K562 (cell line): ENCODE data around the gene CNPY4. TPM values are rescaled to one million over a fixed set of nuclear protein-coding genes. Genes with fewer than 3 reads are reported as not detected.

Source experiments
- ATAC-seq: fragments of 200-7000 bp; cut with Tn5 transposase; 3 replicates; pipeline ENCODE4 v1.9.1; 2020; ENCODE audit warnings: moderate library complexity
- BruUV-seq: library from RNA; stranded (reverse); fragments of 400-500 nt; replicated peaks from 2 replicates; lab custom pipeline; 2021; lab: Mats Ljungman, UMichigan
- CTCF ChIA-PET: fragments of 300-600 bp; formaldehyde crosslinking; extraction: SDS; loops from one replicate; lab custom pipeline; 2021; ENCODE audit warnings: low intra/inter-chr PET ratio; lab: Yijun Ruan, JAX
- POLR2A ChIA-PET: fragments of 300-600, 350-650 bp; sonication (Branson Sonifier 250); formaldehyde crosslinking; extraction: SDS; loops from one replicate; lab custom pipeline; 2021; ENCODE audit warnings: antibody characterized with exemption, inconsistent platforms; lab: Yijun Ruan, JAX
- DNase-seq, 4 experiments: peaks; one replicate each; pipeline versions ENCODE4 v3.0.0 to v3.0.0-alpha.2; 2011 to 2018; ENCODE audit warnings: low spot score in 3 of 4, mixed read lengths in 3 of 4; ENCODE audit errors: extremely low read depth in 1 of 4
- FAIRE-seq: peaks from 2 replicates; lab custom pipeline; 2011; peaks lifted over from hg19 to GRCh38; lab: Jason Lieb, UNC
- H2AFZ ChIP-seq: 2 replicates; pipeline ENCODE4 v1.6.0; 2011; ENCODE audit warnings: low read depth, low read length, control low read depth, inconsistent platforms
- H3K27ac ChIP-seq: fragments of 200-600 bp; 3 replicates; pipeline ENCODE4 v1.8.0; 2011; ENCODE audit warnings: low read depth, mild to moderate bottlenecking, control low read depth, inconsistent platforms, low read length, moderate library complexity, mixed read lengths; ENCODE audit errors: extremely low read depth
- H3K27me3 ChIP-seq, 2 experiments: fragments of 300-600 bp in 1 of 2; 2 replicates in 1 of 2; 3 replicates in 1 of 2; pipeline versions ENCODE4 v1.6.0 to v1.8.0; 2011; ENCODE audit warnings: inconsistent platforms in 2 of 2, low read length in 2 of 2, mild to moderate bottlenecking in 1 of 2, mixed read lengths in 1 of 2, moderate library complexity in 1 of 2; ENCODE audit not compliant: control insufficient read depth in 2 of 2, insufficient read depth in 2 of 2
- H3K36me3 ChIP-seq: fragments of 300-600 bp; 3 replicates; pipeline ENCODE4 v1.8.0; 2011; ENCODE audit warnings: mild to moderate bottlenecking, low read length, inconsistent platforms; ENCODE audit not compliant: control insufficient read depth, insufficient read depth
- H3K4me1 ChIP-seq, 2 experiments: fragments of 200-600 bp in 1 of 2; replicated peaks in 1 of 2; 2 replicates in 1 of 2; 3 replicates in 1 of 2; pipeline versions ENCODE4 v1.5.1 to v1.8.0; 2011; ENCODE audit warnings: inconsistent platforms in 2 of 2, low read length in 2 of 2, mild to moderate bottlenecking in 1 of 2, mixed read lengths in 1 of 2, moderate library complexity in 1 of 2; ENCODE audit not compliant: control insufficient read depth in 2 of 2, insufficient read depth in 2 of 2
- H3K4me2 ChIP-seq: 2 replicates; pipeline ENCODE4 v1.6.1; 2011; ENCODE audit warnings: low read length, control low read depth, inconsistent platforms, mixed read lengths; ENCODE audit not compliant: insufficient read depth
- H3K4me3 ChIP-seq: fragments of 200-600 bp; sonication (generic), shearing (Covaris generic); 2 replicates; pipeline ENCODE4 v1.5.1; 2016; ENCODE audit warnings: control low read depth, inconsistent platforms
- H3K79me2 ChIP-seq: fragments of 200-600 bp; 3 replicates; pipeline ENCODE4 v1.8.0; 2011; ENCODE audit warnings: low read length, inconsistent platforms; ENCODE audit not compliant: control insufficient read depth, insufficient read depth
- H3K9ac ChIP-seq, 2 experiments: 2 replicates each; pipeline versions ENCODE4 v1.6.0 to v1.6.1; 2011; ENCODE audit warnings: low read depth in 2 of 2, low read length in 2 of 2, control low read depth in 1 of 2, inconsistent platforms in 1 of 2, mild to moderate bottlenecking in 1 of 2, mixed read lengths in 1 of 2; ENCODE audit not compliant: insufficient read depth in 1 of 2
- H3K9me1 ChIP-seq: one replicate; pipeline ENCODE4 v1.6.0; 2011; ENCODE audit warnings: inconsistent platforms, mild to moderate bottlenecking, low read length, moderate library complexity; ENCODE audit not compliant: control insufficient read depth, insufficient read depth
- H3K9me3 ChIP-seq: replicated peaks from 2 replicates; pipeline ENCODE4 v1.5.1; 2011; ENCODE audit warnings: low read depth, low read length, inconsistent platforms; ENCODE audit not compliant: control insufficient read depth, insufficient read depth
- H4K20me1 ChIP-seq: replicated peaks from 2 replicates; pipeline ENCODE4 v1.6.1; 2011; ENCODE audit warnings: low read length, inconsistent platforms, mixed read lengths; ENCODE audit not compliant: control insufficient read depth, insufficient read depth
- GABPB2 ChIP-seq: fragments of 250-450 bp; sonication (Bioruptor Pico); conservative IDR thresholded peaks from 2 replicates; pipeline ENCODE4 v1.5.1; 2021; ENCODE audit warnings: mild to moderate bottlenecking
- OTX1 ChIP-seq: fragments of 450-650 bp; formaldehyde crosslinking; IDR thresholded peaks from 2 replicates; pipeline ENCODE4 v1.4.0; 2022; ENCODE audit warnings: mild to moderate bottlenecking
- RBFOX2 ChIP-seq: fragments of 200-400 bp; formaldehyde crosslinking; IDR thresholded peaks from 2 replicates; pipeline ENCODE4 v1.6.1; 2017; ENCODE audit warnings: low read depth, mild to moderate bottlenecking, low read length, moderate library complexity
- THRAP3 ChIP-seq: fragments of 450-650 bp; IDR thresholded peaks from 2 replicates; pipeline ENCODE4 v1.6.1; 2016; ENCODE audit warnings: mild to moderate bottlenecking, inconsistent platforms, borderline replicate concordance
- WGBS: fragments of 100-300 bp; shearing (Covaris generic); methylation state at CpG from one replicate; pipeline ENCODE4 v1.1.6; 2016; ENCODE audit warnings: low coverage, mixed read lengths; ENCODE audit not compliant: insufficient coverage; ENCODE audit errors: missing lambda C conversion rate; 5-methylcytosine and 5-hydroxymethylcytosine counted together
- in situ Hi-C: fragments of 300-500 bp; cut with MboI; formaldehyde crosslinking; loops from 4 replicates; pipeline ENCODE4 v1.15.0; 2018; ENCODE audit warnings: inconsistent platforms, mixed read lengths
- intact Hi-C: fragments of 100-400 bp; cut with micrococcal nuclease; formaldehyde crosslinking; loops from 2 replicates; pipeline ENCODE4 v1.14.2; 2022
- polyA plus RNA-seq, 8 experiments: library from polyadenylated mRNA; depleted of rRNA in 4 of 8; stranded (reverse) in 5 of 8; unstranded in 3 of 8; fragments of >200 nt; fragmentation: Nextera tagmentation in 2 of 8; fragmentation: Illumina TruSeq in 1 of 8; extraction: Ambion mirVana in 2 of 8; extraction: Trizol in 1 of 8; gene quantifications; 2 replicates each; pipeline versions ENCODE4 v1.2.1 to v1.2.3, GENCODE V29; 2011 to 2014; ENCODE audit warnings: inconsistent platforms in 1 of 8, missing spikeins in 1 of 8
- total RNA-seq, 7 experiments: library from RNA; depleted of rRNA in 6 of 7; stranded (reverse); fragments of >200 nt in 6 of 7; fragmentation: Illumina TruSeq in 2 of 7; extraction: Trizol in 2 of 7; gene quantifications; 2 replicates each; pipeline versions ENCODE4 v1.2.1 to v1.2.3, GENCODE V29; 2011 to 2021; ENCODE audit warnings: low replicate concordance in 1 of 7

Gene CNPY4
- total and polyA plus RNA-seq, 9 of the 15 experiments (the other 6 are each of a cell fraction or from before 2014, with no cell fraction given) = 1.9 to 11.2 (median 7.0) TPM

GRCh38 chr7:100099452-100099851 is 20.0 kb upstream of the CNPY4 start:
- peak overlapping the region; percentile 98 for H3K4me3 ChIP-seq
- in situ Hi-C loops = no loop called here
- H3K9me3 ChIP-seq = no peaks in the 10 kb centered on the region
- peak overlapping the region; percentile 100; the same call in 2 of the 3 replicates for H3K27ac ChIP-seq
- H2AFZ ChIP-seq = no peak overlapping the region
- intact Hi-C loops = no loop called here
- POLR2A ChIA-PET = interaction anchor here (0.6 to 4.6 kb wide), 5 partner anchors 9 to 86 kb away, joined by 4 to 115 read pairs (median 4); partner anchors contain the start of genes COPS6 and MBLAC1
- H3K4me2 ChIP-seq = peak overlapping the region; percentile 92
- H3K79me2 ChIP-seq = peaks cover 60% of the 10 kb centered on the region
- H3K4me1 ChIP-seq = peaks cover 9 to 41% of the 10 kb centered on the region in 2 experiments; a peak in 4 of 5 replicates
- peak overlapping the region; percentile 74 to 99 for H3K9ac ChIP-seq
- no TSS peak for BruUV-seq
- H3K36me3 ChIP-seq = peaks cover 73% of the 10 kb centered on the region
- ATAC-seq (no peak), FAIRE-seq (no peak), DNase-seq (no peak)
- peaks cover 3% of the 10 kb centered on the region for H3K9me1 ChIP-seq
- peak; percentile 59; the same call in 1 of the 2 replicates for TF ChIP-seq RBFOX2
- no peak for TF ChIP-seq THRAP3
- CTCF ChIA-PET = no interaction called here
- H3K27me3 ChIP-seq = no peaks in the 10 kb centered on the region
- H4K20me1 ChIP-seq = peaks cover 38% of the 10 kb centered on the region
- 94% methylated on average over 12 of the region's 12 CpGs for WGBS

- Histone ChIP-seq H3K4me2 (peak overlapping the region; percentile 92), H4K20me1 (peaks cover 34% of the 10 kb centered on the region), H3K4me3 (peak overlapping the region; percentile 98), H3K27ac (peak overlapping the region; percentile 100), H2AFZ (peak overlapping the region; percentile 91; the same call in 1 of the 2 replicates), H3K9ac (peak overlapping the region; percentile 99 to 100), H3K4me1 (peaks cover 9 to 41% of the 10 kb centered on the region in 2 experiments; a peak in 4 of 5 replicates), H3K27me3 (no peaks in the 10 kb centered on the region), H3K9me3 (no peaks in the 10 kb centered on the region), H3K9me1 (peaks cover 3% of the 10 kb centered on the region), H3K36me3 (peaks cover 68% of the 10 kb centered on the region), H3K79me2 (peaks cover 56% of the 10 kb centered on the region)
- peak; percentile 91 for ATAC-seq
- BruUV-seq = no TSS peak
- ChIA-PET CTCF (no interaction called here), POLR2A (interaction anchor here (0.7 to 4.6 kb wide), 11 partner anchors 10 to 339 kb away, joined by 3 to 115 read pairs (median 5); partner anchors contain the start of genes COPS6, MBLAC1 and ZNF3)
- peak; percentile 62 for FAIRE-seq
- WGBS = under 1% methylated on average over 61 of the region's 61 CpGs
- peak; percentile 88 to 98 (median 92) for DNase-seq
- intact Hi-C loops (loop anchor here (1.0 to 2.0 kb wide), 3 partner anchors 18 to 27 kb away; partner anchors contain the start of genes CNPY4 and TAF6), in situ Hi-C loops (no loop called here)
- TF ChIP-seq OTX1 (0 out of 2 replicates have a peak, but pooled peaks have one; percentile 54), GABPB2 (CRISPR knock-in tag) (no peak)
Measured at GRCh38 chr7:100100420-100101015, 18.9 kb upstream of the CNPY4 start.
